GM13976 (cell line): ENCODE measurements around the gene EPHB2.
"Not testable (repeated sequence)": the region's sequence is repeated elsewhere in the genome, so short reads cannot be mapped to it uniquely, and the experiment has no call there.

Experiments
- DNase-seq: peaks from one replicate; pipeline ENCODE4 v3.0.0; 2012; ENCODE audit warnings: low spot score
- CTCF ChIP-seq: IDR thresholded peaks from 2 replicates; pipeline ENCODE4 v1.5.1; 2012; ENCODE audit warnings: borderline replicate concordance, mild to moderate bottlenecking; ENCODE audit not compliant: insufficient read depth; ENCODE audit errors: extremely low read depth, missing control alignments, control extremely low read depth
- in situ Hi-C: fragments of 300-500 bp; cut with MboI; formaldehyde crosslinking; loops from one replicate; pipeline ENCODE4 v1.12.0; 2022; ENCODE audit warnings: low sequenced_read_pairs, mixed read lengths, inconsistent platforms; ENCODE audit not compliant: unreplicated experiment

The EPHB2 gene

GRCh38 chr1:22699681-22700520 lies 10.7 kb upstream of the EPHB2 start:
- in situ Hi-C loops, result loop anchor here (10.0 kb wide), 1 partner anchor 185 kb away; no protein-coding TSS in a partner anchor
- no peak for DNase-seq
- no peak for TF ChIP-seq CTCF

- in situ Hi-C loops, result loop anchor here (10.0 kb wide), 1 partner anchor 182 kb away; no protein-coding TSS in a partner anchor
- TF ChIP-seq CTCF, result no peak
Observed at GRCh38 chr1:22702296-22703085, 8.1 kb upstream of the EPHB2 start.

GRCh38 chr1:22704440-22705067 lies 6.1 kb upstream of the EPHB2 start:
- peak; percentile 81 for DNase-seq
- in situ Hi-C loops, result loop anchor here (10.0 kb wide), 1 partner anchor 180 kb away; no protein-coding TSS in a partner anchor
- peak; percentile 78 for TF ChIP-seq CTCF

More at GRCh38 chr1:22702296-22703085, 8.1 kb upstream of the EPHB2 start:
- DNase-seq, result no peak

- no peak for TF ChIP-seq CTCF
- no peak for DNase-seq
- in situ Hi-C loops, result loop anchor here (10.0 kb wide), 1 partner anchor 179 kb away; no protein-coding TSS in a partner anchor
Observed at GRCh38 chr1:22705586-22705985, 5.1 kb upstream of the EPHB2 start.

- DNase-seq, result not testable (repeated sequence)
- in situ Hi-C loops, result loop anchor here (10.0 kb wide), 1 partner anchor 179 kb away; no protein-coding TSS in a partner anchor
Observed at GRCh38 chr1:22706100-22706499, 4.5 kb upstream of the EPHB2 start.

GRCh38 chr1:22708777-22709176 lies 1.9 kb upstream of the EPHB2 start:
- in situ Hi-C loops, result loop anchor here (10.0 kb wide), 1 partner anchor 176 kb away; no protein-coding TSS in a partner anchor
- DNase-seq, result no peak
- TF ChIP-seq CTCF, result no peak
